NT2/D1 (cell line): ENCODE data around the gene TXN.

Experiments
- YY1 ChIP-seq: IDR thresholded peaks from 2 replicates; pipeline ENCODE4 v1.6.1; 2011; ENCODE audit not compliant: insufficient read length, insufficient read depth
- ZNF274 ChIP-seq: IDR thresholded peaks from 2 replicates; pipeline ENCODE4 v1.6.1; 2011; ENCODE audit warnings: mild to moderate bottlenecking, low read depth, low read length

GRCh38 chr9:110214090-110214489, 42.2 kb downstream of the TXN start:
- TF ChIP-seq ZNF274 (no peak), YY1 (no peak)
